Stimulated activated CD8-positive, alpha-beta memory T cell treated with anti-CD3 and anti-CD28 coated beads, Interleukin-15, amount 100 ng/mL, for 24 hours (primary cell): ENCODE results near the gene LTB.

ENCODE experiments used
- DNase-seq: peaks from one replicate; pipeline ENCODE4 v3.0.0-alpha.2; 2020; ENCODE audit warnings: low read depth

The LTB gene

DNA sequence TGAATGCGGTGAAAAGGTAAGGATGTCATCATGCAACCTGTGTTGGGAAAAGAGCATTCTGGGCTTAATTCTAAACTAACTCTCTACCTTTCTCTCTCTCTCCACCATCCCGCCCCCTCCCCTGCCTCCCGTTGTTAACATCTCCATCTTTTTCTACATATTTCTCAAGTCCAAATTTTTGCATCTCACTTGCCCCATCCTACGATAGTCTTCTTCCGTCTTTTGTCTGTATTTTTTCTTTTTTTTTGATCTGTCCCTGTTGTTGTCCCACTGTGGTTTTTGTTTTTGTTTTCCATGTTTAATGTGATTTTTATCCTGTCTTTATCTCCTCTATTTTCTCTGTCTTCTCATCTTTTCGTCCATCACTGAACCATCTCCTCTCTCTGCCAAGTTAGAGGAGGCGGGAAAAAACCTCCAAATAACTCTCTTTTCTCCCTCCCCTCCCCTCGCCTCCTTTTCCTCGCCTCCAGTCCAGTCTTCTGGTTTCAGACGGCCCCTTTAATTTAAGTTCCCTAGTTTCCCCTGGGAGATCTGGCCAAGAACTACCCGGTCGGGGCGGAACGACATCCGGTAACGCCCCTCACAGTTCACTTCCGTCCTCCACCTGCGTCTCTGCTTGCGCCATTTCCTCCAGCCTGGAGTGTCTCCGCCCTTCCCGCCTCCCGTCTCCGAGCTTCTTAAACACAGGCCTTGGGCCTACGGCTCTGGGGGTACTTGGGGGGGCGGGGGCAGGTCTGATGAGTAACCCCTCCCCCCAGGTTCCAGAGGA, 35.1 kb downstream of the LTB start, which contains the start of gene NFKBIL1:
TSS of gene NFKBIL1 (plus strand) at position 651 of the 769 bp plus-strand sequence. CDS start at position 738, 87 bp downstream.
- peak; percentile 71 for DNase-seq

DNA sequence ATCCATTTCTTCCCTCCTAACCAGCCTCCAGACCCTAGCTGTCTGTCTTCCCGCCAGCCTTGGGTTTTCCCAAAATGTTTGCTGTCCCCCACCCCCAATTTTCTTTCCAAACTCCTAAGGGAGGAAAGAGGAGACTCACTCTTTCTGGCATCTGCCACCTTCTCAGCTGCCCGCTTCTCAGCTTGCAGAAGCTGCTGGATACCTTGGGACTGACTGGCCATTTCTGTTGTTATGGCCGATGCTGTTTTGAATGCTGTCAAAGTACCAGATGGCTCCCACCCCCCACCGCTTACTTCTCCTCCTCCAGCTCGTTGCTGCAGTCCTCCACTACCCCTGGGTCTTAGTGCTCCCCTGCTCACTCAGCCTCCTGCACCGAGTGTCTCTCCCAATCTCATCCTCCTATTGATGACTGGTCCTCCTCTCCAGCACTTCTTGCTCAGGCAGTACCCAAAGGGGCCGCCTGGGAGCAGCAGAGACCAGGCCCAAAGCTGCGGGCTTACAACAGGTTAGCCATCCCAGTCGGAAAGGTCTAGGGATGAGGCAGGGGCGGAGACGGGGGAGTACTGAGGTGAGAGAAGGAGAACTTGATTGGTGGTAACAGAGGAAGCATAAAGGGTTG, 35.8 kb downstream of the LTB start, which contains the start of gene ATP6V1G2:
TSS of gene ATP6V1G2 (minus strand) at position 270 of the 619 bp plus-strand sequence. CDS start at position 221, 49 bp downstream.
- peak; percentile 56 for DNase-seq

DNA sequence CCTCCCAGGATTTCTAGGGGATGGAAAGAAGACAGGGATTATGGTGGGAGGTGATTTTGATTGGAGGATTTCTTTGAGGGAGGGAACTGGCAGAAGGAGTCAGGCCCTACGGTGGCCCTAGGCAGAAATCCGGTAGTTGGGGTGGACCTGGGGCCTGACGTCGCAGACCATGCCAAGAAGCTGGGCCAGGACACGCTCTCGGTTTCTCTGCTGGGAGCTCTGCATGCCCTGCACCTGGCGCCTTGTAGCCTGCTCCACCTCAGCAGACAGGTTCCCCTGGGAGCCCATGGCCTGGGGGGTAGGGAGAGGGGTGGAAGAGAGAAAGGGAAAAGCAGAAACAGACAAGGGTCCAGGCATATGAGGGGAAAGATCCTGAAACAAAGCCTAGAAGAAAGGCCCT, 36.9 kb downstream of the LTB start:
- no peak for DNase-seq

DNA sequence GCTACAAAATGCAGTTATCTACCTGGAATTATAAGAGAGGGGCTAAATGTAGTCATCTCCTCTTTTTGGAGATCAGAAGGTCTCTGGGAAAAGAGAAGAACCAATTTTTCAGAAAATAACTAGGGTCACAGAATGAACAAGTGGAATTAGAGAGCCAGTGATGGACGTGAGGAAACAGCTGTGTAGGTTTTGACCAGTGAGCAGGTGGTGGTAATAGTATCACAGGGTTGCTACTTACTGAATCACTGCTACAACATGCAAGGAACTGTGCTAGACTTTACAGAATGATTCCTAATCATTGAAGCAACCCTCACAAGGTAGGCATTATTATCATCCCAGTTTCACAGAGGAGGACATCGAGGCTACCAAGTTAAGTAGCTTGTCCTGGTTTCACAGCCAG, 37.5 kb downstream of the LTB start:
- no peak for DNase-seq

DNA sequence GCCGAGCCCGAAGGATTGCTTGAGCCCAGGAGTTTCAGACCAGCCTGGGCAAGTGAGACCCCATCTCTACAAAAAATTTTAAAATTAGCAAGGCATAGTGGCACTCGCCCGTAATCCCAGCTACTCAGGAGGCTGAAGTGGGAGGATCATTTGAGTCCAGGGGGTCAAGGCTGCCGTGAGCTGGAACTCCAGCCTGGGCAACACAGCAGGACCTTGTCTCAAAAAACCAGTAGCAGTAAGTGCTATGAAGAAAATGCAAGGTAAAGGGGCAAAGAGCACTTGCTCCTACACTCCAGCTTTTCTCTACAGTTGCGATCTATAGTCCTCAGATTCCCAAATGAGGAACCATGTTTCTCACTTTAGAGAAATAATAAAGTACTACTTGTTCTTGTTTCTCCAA, 38.6 kb downstream of the LTB start:
- DNase-seq = no peak

DNA sequence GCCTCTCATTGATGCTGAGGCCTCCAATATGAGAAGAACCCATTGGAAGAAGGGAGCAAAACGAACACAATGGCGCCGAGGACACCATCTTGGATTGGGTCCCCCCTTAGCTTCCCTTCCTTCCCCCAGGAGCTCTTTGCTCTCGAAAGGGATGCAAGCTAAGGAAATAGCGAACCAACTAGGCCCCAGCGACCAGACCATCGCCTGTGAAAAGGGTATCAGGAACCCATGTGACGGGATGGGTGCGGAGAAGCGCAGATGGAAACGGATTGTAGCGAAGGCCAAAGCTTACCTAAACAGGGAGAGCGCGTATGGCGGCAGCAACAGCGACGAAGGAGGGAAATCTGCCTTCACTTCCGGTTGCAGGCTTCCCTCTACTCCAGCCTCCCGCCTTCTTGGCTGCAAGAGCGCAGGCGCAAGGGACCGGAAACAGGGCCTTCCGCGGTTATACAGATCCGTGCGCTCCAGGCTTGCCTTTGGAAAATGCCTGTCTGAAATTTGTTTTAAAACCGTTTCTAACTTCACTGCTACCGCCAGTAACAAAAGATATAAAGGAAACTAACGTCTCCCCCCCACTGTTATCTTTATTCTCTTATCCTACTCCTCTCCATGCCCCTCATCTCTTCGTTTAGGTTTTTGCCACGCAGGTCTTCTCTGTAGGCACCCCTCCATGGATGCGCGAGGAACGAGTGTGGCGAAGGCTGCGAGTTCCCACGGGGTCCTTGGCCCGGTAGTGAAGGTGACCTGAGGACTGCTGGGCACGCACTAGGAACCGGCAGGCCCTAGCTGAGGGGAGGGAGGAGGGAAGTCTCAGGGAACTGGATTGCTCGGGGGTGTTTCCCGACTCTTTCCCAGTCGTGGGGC, 40.3 kb downstream of the LTB start, which contains the start of gene DDX39B:
TSS of gene DDX39B (minus strand) at position 346 of the 864 bp plus-strand sequence. CDS start 1,471 bp downstream, outside the sequence.
- peak; percentile 73 for DNase-seq

DNA sequence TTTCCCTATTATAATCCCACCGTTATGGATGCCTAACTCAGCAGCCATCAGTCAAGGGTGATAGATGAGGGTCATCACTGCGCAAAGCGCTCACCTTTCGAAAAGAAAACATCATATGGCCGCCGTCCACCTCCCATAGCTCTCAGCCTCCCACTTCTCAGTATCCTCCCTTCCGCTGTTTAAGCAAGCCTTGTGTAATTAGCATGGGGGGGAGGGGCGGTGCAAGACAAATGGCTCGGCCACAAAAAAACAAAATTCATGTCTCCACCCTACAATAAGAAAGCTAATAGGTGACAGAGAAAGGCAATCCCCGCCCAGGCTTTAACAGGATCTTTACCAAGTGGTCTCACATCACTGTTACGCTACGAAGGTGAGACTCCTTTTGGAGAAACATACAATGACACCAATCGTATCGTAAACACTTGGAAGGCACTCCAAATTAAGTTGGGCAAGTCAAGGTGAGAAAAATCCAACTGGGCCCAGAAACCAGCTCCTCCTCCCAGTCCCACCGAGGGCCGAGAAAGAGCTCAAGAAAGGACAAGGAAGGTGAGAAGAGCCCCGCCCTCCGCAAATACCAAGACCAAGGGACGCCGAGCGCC, 41.1 kb downstream of the LTB start:
- DNase-seq = no peak

DNA sequence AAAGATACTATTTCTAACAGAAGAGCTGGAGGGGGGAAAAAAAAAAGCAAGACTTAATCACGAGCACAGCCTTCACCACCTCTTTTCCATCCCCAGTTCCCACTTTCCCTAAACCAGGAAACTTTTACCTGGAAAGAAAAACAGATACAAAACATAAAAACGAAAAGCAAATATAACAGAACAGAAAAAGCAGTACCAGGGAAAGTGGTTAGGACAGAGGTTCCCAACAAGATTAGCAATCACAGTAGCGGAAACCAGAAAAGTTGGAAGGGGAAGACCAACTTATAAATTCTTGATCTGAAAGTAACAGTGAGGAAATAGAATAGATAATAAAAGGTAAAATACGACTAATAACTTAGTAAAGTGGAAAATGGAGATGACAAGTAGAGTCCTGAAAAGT, 41.6 kb downstream of the LTB start:
- DNase-seq = no peak

DNA sequence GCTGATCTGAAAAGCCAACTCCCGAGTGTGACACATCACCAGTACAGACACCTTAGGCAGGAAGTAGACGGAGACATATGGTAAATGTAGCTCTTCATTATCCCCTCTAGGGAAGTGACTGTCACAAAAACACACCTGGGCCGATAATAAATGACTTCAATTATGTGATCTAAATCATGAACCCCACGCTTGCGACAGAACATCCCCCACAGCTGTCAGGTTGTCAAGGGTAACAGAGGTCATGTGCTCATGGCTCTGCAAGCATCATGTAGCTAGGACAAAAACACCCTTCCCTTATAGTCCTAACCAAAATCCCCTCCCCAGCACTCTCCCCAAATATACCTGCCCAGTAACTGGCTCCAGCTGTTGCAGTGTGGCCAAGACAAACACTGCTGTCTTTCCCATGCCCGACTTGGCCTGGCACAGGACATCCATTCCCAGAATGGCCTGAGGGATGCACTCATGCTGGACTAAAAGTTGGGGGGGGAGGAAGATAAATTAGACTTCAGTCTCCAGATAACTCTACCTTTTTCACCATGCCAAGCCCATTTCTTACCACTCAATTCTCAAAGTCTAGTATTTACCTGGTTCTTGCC, 43.3 kb downstream of the LTB start:
- no peak for DNase-seq

DNA sequence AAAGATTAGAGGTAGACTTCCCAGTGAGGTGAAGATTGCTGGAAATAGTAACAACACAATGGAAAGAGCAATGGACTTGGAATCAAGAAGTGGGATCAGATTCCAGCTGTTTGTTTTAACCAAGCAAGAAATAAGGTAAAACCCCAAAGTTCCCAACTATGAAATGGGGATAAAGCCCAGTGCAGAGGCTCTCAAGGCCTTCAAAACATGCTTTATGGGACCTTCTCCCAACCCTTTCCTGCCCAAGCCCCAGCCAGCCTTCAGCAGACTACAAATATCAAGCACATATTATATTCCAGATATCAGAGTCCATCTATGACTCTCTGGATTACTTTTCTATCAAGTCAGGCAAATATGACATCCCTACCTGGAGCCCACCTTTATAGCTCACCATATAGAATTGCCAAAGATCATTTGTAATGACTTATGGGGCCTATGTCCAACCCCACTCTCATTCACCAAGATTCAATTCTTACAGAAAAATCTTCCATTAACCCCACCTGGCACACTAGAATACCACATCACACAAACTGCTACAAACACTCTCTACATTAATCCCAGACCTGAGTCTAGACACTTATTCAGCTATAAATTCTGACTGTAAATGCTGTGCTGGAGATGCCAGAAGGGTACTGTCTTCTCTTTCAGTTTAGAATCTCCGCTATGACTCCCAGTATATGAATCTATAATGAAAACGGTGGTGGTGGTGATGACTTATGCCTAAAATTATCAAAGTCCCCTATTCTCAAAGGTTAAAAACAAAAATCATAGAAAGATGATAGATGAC, 46.5 kb downstream of the LTB start:
- no peak for DNase-seq

DNA sequence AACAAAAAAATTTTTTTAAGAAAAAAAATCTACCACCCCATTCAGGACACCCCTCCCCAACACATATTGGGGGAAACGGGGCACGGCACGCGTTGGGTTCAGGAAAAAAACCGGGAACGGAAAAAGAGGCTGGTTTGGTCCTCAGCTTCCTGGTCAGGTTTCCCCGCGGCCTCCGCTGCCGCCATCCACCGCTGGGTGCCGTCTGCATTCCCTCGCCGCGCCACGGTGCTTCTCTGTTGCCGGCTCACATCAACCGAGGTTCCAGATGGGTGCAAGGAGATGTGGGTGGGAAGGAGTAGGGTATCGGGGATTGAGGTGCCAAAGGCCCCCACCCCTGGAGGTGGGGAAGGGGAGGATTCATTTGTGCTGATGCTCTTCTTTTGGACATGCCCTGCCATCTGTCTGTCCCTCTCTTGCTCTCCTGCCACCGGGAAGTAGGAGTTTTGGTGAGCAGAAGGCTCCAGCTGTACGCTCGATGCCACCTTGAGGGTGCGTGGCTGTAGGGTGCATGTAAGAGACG, 47.6 kb downstream of the LTB start:
- DNase-seq = no peak

DNA sequence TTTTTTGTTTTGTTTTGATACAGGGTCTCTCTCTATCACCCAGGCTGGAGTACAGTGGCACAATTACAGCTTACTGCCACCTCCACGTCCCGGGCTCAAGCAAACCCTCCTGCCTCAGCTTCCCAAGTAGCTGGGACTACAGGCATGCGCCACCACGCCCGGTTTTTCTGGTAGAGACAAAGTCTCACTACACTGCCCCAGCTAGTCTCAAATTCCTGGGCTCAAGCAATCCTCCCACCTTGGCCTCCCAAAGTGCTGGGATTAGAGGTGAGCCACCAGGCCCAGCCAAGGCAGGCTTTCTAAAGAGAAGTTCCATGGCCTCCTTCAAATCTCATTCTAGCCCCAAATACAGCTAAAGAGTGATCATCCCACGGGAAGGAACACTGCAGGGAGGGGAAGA, 48.2 kb downstream of the LTB start:
- DNase-seq = no peak

DNA sequence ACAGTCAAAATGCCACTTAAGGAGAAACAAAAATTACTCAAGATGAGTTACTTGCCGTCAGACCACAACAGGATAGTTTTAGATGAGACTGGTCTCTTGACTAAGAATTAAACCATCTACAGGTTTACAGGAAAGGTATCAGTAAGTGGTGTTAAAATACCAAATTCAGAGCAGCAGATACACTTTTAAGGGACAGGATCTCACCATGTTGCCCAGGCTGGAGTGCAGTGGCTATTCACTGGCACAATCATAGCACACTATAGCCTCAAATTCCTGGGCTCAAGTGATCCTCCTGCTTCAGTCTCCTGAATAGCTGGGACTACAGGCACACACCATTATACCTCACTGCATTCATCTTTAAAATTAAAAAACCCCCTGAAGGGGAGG, 48.8 kb downstream of the LTB start:
- DNase-seq = no peak

DNA sequence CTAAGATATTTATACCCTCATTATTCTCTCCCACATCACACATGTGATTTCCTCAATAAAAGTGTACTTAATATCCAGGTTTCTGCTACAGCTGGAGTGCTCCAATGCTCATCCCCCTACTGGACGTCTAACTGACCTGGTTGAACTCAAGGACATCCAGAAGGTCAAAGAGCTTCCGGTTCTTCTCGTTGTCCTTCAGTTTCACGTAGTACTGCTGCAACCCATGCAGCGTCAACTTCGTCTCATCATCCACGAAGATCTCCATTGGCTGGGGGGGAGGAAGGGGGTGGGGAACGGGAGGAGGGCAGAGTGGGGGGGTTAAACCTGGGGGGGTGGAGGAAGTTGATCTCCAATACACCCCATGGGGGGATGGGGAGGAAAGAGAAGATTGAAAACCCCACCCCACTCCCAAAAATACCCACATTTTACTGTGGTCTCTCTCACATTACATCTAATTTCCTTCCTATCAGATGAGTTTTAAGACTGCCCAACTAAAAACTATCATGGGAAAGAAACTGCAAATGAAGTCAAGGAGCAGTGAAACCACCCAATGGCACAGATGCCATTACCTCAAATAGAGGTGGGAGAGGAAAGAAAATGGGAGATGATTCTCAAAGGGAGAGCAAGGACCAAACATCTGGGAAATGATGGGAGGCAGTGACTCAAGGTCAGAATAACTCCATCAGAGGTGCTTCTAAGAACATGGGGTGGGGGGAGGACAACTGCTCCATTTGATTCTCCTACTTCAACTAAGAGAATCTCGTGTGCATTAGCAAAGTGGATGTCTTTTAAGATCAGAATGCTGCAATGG, 49.4 kb downstream of the LTB start:
- DNase-seq = no peak

DNA sequence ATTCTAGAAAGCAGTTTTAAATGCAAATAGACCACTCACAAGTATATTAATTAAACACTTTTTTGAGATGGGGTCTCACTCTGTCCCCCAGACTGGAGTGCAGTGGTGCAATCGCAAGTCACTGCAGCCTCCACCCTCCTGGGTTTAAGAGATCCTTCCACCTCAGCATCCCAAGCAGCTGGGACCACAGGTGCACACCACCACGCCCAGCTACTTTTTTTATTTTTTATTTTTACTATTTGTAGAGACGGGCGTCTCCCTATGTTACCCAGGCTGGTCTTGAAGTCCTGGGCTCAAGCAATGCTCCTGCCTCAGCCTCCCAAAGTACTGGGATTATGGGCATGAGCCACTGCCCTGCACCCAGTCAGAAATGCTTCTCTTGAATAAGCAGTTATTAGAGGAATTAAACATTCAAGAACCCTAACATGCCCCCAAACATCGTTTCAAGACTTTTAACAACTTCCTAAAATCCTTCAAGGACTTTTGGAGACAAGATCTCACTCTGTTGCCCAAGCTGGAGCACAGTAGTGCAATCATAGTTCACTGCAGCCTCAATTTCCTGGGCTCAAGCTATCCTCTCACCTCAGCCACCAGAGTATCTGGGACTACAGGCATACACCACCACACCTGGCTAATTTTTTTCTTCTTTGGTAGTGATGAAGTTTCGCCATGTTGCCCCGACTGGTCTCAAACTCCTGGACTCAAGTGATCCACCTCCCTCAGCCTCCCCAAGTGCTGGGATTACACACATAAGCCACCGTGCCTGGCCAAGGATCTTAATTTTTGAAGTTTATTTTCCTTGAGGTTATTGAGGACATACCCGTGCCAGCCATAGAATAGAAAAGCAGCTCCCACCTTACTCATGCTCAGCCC, 50.2 kb downstream of the LTB start:
- no peak for DNase-seq

DNA sequence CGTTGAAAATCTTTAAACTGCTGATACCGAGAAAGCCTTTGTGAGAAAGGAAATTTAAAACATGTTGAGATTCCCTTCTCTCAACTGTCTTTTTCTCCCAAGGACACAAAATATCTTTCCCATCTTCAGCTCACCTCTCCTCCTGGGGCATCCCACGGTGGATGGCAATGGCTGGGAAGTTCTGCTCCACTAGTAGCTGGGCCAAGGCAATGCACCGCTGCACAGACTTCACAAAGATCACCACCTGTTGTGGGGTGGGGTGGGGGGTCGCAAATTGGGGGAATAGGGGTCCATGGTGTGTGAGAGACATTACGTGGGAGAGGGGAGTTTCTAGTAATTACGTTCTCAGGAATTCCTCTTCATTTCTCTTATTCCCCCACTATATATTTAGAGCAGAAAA, 51.1 kb downstream of the LTB start:
- no peak for DNase-seq

DNA sequence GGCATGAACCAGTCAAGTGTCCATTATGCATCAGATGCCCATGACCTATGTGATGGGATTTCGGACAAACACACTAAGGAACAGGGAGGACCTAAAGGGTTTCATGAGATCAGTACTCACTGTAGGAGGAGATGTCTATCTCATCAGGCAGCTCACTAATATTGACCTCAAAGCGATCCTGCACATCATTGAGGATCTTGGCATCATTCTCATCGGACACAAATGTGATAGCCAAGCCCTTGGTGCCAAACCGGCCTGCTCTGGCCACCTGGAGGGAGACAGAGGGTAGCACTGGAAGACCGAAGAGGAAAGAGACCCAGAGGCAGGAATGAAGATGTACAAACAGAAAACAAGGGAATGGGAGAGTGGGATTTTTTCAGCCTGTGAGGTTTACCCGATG, 51.6 kb downstream of the LTB start:
- DNase-seq = no peak
